Dendritic cell treated with granulocyte-macrophage colony-stimulating factor and Interleukin-4, amounts not matched to agents 40 ng/mL and 50 ng/mL, for 4 days (primary cell): ENCODE measurements around the gene CARD10.

ENCODE experiments used
- H3K27ac Mint-ChIP-seq: one replicate; pipeline ENCODE4 v1.8.0; 2022; ENCODE audit warnings: mild to moderate bottlenecking, mixed read lengths
- H3K27me3 Mint-ChIP-seq: one replicate; pipeline ENCODE4 v1.8.0; 2022; ENCODE audit warnings: mild to moderate bottlenecking, mixed read lengths
- H3K36me3 Mint-ChIP-seq: one replicate; pipeline ENCODE4 v1.8.0; 2022; ENCODE audit warnings: low read depth, mixed read lengths
- H3K4me1 Mint-ChIP-seq: one replicate; pipeline ENCODE4 v1.8.0; 2022; ENCODE audit warnings: low read depth, mixed read lengths
- H3K4me3 Mint-ChIP-seq: one replicate; pipeline ENCODE4 v1.8.0; 2022; ENCODE audit warnings: mild to moderate bottlenecking, moderate library complexity, mixed read lengths
- H3K9me3 Mint-ChIP-seq: one replicate; pipeline ENCODE4 v1.8.0; 2022; ENCODE audit warnings: mixed read lengths
- intact Hi-C: fragments of 100-400 bp; cut with micrococcal nuclease; formaldehyde crosslinking; loops from one replicate; pipeline ENCODE4 v1.15.0; 2022

CARD10 gene

DNA sequence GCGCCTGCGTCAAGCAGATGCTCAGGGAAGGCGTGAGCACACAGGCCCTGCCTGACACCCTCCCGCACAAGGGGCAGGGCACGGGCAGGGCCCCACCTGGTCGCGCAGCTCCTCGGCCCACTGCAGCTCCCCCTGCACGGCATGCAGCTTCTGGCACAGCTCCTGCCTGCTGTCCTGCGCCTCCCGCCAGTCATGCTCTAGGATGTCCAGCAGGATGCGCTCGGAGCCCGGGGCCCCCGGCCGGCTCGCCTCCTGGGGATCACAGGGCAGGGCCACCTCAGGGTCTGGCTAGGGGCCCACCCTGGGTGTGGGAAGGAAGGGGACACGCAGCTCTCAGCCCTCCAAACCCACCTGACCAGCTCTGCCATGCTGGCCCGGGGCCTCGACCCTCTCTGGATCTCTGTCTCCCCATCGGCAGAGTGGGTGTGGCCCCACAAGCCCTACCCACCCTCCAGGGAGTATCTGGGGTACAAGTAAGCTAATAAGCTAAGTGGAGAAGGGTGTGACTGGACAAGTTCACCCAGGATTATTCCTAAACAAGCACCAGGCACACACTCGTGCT lies 10.7 kb downstream of the CARD10 start:
- peaks cover 39% of the 10 kb centered on the region for H3K27me3 Mint-ChIP-seq
- H3K4me3 Mint-ChIP-seq: no peak overlapping the region
- H3K36me3 Mint-ChIP-seq: no peaks in the 10 kb centered on the region
- H3K9me3 Mint-ChIP-seq: no peaks in the 10 kb centered on the region
- H3K27ac Mint-ChIP-seq: peak overlapping the region; percentile 55
- intact Hi-C loops: no loop called here
- peaks cover 25% of the 10 kb centered on the region for H3K4me1 Mint-ChIP-seq

DNA sequence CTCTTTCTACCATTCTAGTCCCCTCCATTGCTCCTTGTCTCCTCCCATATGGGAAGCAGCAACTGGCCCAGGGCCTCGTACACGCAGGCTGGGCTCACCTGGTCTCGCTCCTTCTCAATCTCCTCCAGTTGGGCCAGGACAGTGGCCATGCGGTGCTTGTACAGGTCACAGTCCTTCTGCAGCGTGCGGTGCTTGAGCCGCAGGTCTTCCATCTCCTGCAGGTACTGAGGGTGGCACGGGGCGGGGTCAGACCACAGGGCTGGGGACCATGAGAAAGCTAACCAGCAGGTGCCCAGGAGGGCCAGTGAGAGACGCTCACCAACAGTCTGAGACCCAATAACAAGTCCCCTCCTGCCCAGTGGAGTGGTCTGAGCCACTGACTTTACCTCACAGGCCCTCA lies 11.5 kb downstream of the CARD10 start:
- intact Hi-C loops: no loop called here
- H3K4me3 Mint-ChIP-seq: no peak overlapping the region
- H3K36me3 Mint-ChIP-seq: no peaks in the 10 kb centered on the region
- peaks cover 39% of the 10 kb centered on the region for H3K27me3 Mint-ChIP-seq
- no peak overlapping the region for H3K27ac Mint-ChIP-seq
- no peaks in the 10 kb centered on the region for H3K9me3 Mint-ChIP-seq
- H3K4me1 Mint-ChIP-seq: peaks cover 28% of the 10 kb centered on the region

DNA sequence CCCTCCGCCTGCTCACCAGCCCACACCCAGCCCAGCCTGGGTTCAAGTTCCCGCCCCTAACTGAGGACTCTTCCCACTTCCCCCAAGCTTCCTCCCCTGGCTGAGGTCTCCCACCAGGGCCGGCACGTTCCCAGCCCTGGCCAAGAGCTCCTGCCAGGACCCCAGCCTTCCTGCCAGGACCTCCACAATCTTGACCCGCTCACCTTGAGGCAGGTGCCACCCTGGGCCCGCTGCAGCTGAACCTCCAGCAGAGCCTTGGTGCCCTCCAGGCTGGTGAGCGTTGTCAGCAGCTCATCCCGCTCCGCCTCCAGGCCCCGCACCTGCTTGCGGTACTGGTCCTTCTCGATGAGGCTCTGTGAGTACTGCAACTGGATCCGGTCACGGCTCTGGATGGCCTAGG lies 13.2 kb downstream of the CARD10 start:
- intact Hi-C loops: no loop called here
- no peak overlapping the region for H3K4me3 Mint-ChIP-seq
- H3K9me3 Mint-ChIP-seq: no peaks in the 10 kb centered on the region
- H3K27ac Mint-ChIP-seq: no peak overlapping the region
- H3K27me3 Mint-ChIP-seq: peaks cover 45% of the 10 kb centered on the region
- H3K4me1 Mint-ChIP-seq: peaks cover 39% of the 10 kb centered on the region
- H3K36me3 Mint-ChIP-seq: no peaks in the 10 kb centered on the region

DNA sequence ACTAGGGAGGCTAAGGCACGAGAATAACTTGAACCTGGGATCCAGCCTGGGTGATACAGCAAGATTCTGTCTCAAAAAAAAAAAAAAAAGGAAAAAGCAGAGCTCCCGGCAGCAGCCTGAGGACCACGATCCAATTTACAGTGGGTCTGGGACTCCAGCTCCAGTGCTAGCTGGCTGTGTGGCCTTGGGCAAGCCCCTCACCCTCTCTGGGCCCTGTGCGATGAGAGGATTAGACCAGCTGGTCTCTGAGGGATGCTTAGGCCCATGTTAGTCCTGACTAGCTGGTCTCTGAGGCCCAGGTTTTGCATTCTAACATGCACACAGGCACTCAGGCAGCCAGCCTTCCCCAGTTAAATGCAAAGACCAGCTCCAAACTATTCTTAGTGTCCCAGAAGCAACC lies 13.7 kb downstream of the CARD10 start:
- intact Hi-C loops: no loop called here
- H3K4me3 Mint-ChIP-seq: no peak overlapping the region
- H3K36me3 Mint-ChIP-seq: no peaks in the 10 kb centered on the region
- H3K4me1 Mint-ChIP-seq: peaks cover 41% of the 10 kb centered on the region
- peaks cover 44% of the 10 kb centered on the region for H3K27me3 Mint-ChIP-seq
- no peak overlapping the region for H3K27ac Mint-ChIP-seq
- no peaks in the 10 kb centered on the region for H3K9me3 Mint-ChIP-seq

DNA sequence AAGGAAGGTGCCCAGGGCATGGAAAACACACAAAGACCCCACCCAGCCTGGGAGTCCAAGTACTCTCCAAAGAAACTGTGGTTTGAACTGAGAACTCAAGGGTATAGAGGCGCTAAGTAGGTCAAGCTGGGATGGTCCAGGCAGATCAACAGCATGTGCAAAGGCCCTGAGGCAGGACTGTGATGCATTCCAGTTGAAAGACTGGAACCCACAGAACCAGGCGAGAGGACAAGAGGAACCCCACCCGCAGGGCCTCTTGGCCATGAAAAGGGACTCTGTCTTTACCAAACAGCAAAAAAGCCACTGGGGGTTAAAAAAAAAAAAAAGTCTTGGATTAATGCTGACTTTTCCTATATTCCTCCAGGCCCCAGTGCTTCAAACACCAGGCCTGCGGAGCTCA lies 14.3 kb downstream of the CARD10 start:
- H3K27ac Mint-ChIP-seq: peak overlapping the region; percentile 64
- no peak overlapping the region for H3K4me3 Mint-ChIP-seq
- peaks cover 44% of the 10 kb centered on the region for H3K27me3 Mint-ChIP-seq
- no peaks in the 10 kb centered on the region for H3K36me3 Mint-ChIP-seq
- intact Hi-C loops: no loop called here
- H3K4me1 Mint-ChIP-seq: peaks cover 41% of the 10 kb centered on the region
- H3K9me3 Mint-ChIP-seq: no peaks in the 10 kb centered on the region

DNA sequence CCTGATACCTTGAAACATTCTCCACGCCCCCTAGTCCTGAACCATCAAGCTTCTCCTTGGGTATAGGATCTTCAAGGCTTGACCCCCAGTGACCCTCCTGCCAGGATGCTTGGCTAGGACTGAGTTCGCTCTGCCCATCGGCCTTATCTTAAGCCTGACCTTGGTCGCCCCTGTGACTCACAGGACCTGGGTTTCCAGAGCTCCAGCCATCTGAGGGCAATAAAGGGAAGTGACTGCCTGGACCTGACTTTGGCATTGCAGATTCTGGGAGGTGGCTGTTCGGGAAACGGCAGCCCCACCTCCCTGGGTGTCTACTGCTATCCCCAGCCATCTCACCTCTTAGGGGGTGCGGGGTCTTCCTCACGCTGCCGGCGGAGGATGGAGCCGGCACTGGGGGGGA lies 15.4 kb downstream of the CARD10 start:
- H3K36me3 Mint-ChIP-seq: no peaks in the 10 kb centered on the region
- H3K27me3 Mint-ChIP-seq: peaks cover 48% of the 10 kb centered on the region
- H3K4me3 Mint-ChIP-seq: no peak overlapping the region
- H3K9me3 Mint-ChIP-seq: no peaks in the 10 kb centered on the region
- peaks cover 41% of the 10 kb centered on the region for H3K4me1 Mint-ChIP-seq
- no peak overlapping the region for H3K27ac Mint-ChIP-seq
- intact Hi-C loops: no loop called here

DNA sequence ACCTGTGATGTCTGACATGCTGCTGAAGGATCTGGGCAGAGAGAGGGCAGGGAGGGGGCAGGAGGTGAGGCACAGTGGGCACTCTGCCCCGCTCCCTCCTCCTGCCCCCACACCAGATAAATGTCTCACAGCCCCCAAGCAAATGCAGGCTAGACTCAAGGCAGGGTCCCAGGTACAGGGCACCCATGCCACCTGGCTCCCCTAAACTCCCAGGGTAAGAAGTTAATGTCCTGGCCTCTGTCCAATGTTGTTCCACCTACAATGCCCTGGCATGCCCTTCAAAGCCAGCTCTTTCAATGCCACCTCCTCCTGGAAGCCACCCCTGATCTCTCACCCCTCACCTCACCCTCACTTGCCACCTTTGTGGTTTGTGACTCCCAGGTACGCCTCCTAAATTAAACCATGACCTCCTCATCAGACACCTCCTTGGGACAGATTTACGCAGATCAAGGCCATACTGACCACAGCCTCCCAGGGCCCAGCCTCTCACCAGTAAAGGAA lies 16.0 kb downstream of the CARD10 start:
- Mint-ChIP-seq H3K27me3 (peaks cover 49% of the 10 kb centered on the region), H3K36me3 (no peaks in the 10 kb centered on the region), H3K27ac (no peak overlapping the region), H3K9me3 (no peaks in the 10 kb centered on the region), H3K4me3 (no peak overlapping the region), H3K4me1 (peaks cover 41% of the 10 kb centered on the region)
- intact Hi-C loops: no loop called here

DNA sequence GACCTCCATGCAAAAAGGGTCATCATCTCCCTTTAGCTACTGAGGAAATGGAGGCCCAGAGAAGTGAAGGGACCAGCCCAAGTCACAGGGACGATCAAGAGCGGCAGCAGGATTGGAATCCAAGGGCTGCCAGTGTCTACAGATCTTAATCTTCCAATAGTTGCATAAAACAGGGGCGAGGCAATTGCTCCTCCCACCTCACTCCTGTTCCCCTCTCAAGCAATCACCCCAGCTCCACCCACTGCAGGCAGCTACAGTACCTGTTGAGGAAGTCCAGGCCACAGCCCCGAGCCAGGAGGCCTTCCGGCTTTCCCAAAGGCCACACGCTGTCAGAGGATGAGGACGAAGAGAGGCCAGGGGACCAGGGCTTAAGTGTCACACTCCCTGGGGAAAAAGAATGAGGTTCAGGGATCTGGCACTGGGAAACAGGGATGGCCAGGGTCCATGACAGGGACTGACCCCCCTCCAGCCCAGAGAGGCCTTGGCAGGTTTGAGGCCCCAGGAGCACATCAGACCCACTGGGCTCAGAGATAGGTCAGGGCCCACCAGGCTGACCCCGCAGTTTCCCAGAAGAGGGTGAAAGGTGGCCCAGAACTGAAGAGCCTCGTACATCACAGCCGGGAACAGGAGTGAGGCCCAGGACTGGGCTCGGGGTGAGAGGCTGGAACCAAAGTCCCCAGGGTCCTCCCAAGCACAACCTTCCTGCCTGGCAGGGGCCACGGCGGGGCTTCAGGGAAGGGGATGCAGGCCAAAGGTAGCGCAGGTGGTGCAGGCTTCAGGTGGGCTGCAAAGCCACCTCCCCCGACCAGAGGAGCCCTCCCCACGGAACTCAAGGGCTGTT lies 16.7 kb downstream of the CARD10 start:
- Mint-ChIP-seq H3K4me1 (peaks cover 41% of the 10 kb centered on the region), H3K9me3 (no peaks in the 10 kb centered on the region), H3K27me3 (peaks cover 49% of the 10 kb centered on the region), H3K36me3 (no peaks in the 10 kb centered on the region), H3K27ac (no peak overlapping the region), H3K4me3 (no peak overlapping the region)
- intact Hi-C loops: no loop called here

DNA sequence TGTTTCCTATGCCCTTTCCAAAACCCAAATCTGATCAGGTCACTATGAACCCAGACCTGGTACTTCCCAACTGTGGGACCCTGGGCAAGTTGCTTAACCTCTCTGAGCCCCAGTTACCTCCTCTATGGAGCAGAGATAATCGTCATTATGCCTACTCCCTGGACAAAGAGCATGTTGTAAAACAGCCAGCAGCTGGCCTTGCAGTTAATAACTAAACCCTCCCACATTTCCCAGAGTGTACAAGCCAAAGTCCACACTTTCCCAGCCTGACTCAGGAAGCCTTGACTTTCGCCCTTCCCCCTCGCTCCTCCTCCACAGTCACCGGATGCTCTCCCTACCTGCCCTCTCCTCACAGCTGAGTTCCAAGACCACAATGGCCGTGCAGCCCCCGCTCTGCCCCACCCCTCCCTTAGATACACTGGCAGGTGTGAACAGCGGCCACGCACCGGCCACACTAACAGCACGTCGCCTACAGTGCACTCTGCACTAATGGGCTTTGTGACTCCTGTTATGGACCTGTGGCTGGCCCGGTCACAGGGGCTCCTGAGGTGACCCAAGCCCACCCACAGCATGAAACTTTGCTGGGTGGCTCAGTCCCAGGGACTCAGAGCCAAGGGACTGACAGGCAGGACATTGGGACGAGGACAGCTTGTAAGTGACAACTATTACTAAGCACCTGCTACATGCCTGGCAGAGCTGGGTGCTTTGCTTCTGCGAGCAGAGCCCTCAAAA lies 17.4 kb downstream of the CARD10 start:
- Mint-ChIP-seq H3K9me3 (no peaks in the 10 kb centered on the region), H3K4me1 (peaks cover 46% of the 10 kb centered on the region), H3K27ac (no peak overlapping the region), H3K36me3 (no peaks in the 10 kb centered on the region), H3K4me3 (no peak overlapping the region), H3K27me3 (peaks cover 56% of the 10 kb centered on the region)
- intact Hi-C loops: no loop called here

DNA sequence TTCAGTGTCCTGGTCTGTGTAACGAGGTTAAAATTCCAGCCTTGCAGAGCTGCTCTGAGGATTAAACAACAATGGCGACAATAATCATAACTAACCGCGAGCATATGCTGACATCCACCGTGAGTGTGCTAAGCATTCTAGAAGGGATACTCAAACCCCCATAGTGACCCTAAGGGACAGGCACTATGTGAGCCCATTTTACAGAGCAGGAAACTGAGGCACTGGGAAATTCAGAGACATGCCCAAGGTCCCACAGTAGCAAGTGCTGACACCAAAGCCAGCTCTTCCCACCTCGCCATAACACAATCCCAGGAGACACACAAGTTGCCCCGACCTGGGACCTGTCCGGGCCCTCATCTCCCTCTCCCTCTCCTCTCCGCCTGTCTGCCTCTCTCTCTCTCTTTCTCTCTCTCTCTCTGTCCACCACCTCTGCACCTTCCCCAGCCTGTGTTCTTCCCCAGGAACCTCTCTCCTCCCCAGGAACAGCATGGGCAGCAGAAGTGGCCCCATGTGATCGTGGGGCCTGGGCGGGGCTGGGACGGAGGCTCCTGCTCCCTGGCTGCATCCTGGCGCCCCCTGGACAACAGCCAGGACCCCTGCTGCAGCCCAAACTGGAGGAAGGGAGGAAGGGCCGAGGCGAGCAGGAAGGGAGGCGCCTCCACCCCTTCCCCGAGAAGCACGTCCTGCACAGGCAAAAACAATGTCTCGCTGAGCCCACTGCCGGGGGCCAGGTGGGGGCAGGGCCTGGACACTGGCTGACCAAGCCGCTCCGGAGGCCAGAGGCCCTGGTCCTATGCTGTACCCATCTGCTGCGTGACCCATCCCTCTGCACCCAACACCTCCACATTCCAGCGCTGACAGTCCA lies 18.2 kb downstream of the CARD10 start:
- H3K36me3 Mint-ChIP-seq: no peaks in the 10 kb centered on the region
- no peak overlapping the region for H3K4me3 Mint-ChIP-seq
- peaks cover 44% of the 10 kb centered on the region for H3K4me1 Mint-ChIP-seq
- intact Hi-C loops: no loop called here
- peaks cover 62% of the 10 kb centered on the region for H3K27me3 Mint-ChIP-seq
- no peak overlapping the region for H3K27ac Mint-ChIP-seq
- H3K9me3 Mint-ChIP-seq: no peaks in the 10 kb centered on the region

DNA sequence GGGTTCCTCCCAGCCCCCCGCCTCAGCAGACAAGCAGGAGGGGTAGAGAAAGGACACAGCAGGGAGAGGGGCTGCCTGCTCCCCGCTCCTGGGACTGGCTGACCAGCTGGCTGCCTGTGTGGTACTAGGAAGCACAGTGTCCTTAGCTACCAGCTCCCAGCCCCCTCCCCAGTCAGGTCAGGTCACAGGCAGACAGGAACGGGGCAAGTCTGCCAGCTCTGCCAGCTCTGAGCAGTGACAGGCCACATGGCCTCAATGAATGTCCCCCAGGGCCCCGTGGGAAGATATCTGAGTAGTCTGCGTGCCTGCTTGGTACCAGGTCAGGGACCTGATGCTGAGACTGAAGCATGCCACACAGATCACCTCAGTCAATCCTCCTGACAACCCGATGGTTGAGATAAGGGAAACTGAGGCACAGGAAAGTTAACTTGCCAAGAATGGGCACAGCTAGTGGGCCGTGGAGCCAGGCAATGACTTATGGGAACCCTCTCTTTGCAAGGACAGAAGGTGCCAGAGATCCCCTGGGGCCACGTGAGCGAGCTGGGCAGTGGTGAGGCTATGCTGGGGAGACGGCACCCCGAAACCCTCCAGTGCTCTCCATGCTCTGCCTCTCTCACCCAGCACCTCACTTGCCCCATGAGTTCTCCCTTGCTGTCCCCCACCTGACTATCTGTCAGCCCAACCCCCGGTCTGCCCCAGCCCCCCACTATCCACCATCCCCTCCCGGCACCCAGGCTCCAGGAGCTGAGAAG lies 19.2 kb downstream of the CARD10 start:
- no peaks in the 10 kb centered on the region for H3K9me3 Mint-ChIP-seq
- H3K4me1 Mint-ChIP-seq: peaks cover 40% of the 10 kb centered on the region
- H3K27ac Mint-ChIP-seq: no peak overlapping the region
- peaks cover 66% of the 10 kb centered on the region for H3K27me3 Mint-ChIP-seq
- intact Hi-C loops: no loop called here
- H3K36me3 Mint-ChIP-seq: no peaks in the 10 kb centered on the region
- no peak overlapping the region for H3K4me3 Mint-ChIP-seq

DNA sequence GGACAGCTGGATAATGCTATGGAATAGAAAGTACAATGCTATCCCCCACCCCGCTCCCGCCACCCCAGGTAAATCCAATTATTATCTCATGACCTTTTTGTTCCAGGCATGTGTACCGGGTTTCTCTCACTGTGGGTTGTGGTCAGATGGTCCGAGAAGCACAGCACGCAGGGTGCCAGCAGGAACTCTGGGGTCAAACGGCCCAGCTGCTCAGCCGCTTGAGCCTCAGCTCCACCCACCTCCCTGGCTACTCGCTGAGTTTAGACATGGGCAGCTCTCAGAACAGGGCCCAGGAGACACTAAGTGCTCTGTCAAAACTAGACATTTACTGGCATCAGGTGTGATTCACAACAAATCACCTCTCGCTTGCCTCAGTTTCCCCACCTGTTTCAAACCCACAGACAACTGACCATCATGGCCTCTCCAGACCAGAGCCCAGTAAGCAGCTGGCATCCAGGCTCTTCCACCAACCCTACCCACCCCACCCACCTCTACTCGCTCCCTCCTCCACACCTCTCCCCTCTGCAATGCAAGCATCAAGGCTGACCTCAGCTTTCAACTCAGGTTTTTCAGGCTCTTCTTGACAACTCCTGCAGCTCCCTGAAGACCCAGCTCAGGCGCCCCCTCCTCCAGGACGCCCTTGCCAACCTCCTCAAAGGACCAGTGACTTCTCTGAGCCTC lies 20.0 kb downstream of the CARD10 start:
- H3K9me3 Mint-ChIP-seq: no peaks in the 10 kb centered on the region
- peaks cover 36% of the 10 kb centered on the region for H3K4me1 Mint-ChIP-seq
- H3K4me3 Mint-ChIP-seq: no peak overlapping the region
- H3K36me3 Mint-ChIP-seq: no peaks in the 10 kb centered on the region
- H3K27me3 Mint-ChIP-seq: peaks cover 64% of the 10 kb centered on the region
- no peak overlapping the region for H3K27ac Mint-ChIP-seq
- intact Hi-C loops: no loop called here
